MV-4-11 (cell line): ENCODE measurements around the gene IFIT1.
"Not testable (repeated sequence)": the region's sequence is repeated elsewhere in the genome, so short reads cannot be mapped to it uniquely, and the experiment has no call there.

Experiments
- DNase-seq: peaks from one replicate; lab custom pipeline; 2025; lab: John Stamatoyannopoulos, UW

The IFIT1 gene

DNA sequence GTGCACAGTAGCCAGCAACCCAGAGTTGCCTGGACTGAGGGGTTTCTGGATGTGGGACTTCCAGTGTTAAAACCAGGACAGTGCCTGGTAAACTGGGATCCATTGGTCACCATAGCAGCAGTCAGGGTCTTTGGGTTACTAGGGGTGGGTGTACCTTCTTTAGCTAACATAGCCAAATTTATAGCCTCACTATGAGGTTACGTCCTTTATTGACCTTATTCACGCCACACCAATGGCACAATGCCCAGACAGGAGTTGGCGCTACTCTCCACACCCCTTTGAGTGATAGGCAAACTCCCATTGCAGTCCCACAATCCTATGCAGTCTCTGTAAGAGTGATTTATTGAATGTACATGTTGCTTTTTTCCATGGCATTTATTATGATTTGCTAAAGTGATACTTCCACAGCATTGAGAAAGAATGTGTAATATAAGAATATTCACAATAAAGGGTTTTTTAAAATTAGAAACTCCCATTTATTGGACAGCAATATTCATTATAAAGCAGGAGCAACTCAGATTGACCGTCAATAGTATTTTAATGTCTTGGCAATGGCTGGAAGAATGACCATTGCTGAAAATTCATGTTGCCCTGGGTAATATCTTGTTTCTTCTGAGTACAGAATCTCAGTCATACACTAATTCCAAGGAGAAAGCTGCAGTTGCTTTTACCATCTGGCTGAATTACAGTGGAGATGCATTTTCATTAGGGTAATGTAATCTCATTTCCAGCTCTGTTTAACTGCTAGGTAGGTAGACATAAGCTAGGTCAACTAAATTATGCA, 48.0 kb downstream of the IFIT1 start:
- DNase-seq: no peak

DNA sequence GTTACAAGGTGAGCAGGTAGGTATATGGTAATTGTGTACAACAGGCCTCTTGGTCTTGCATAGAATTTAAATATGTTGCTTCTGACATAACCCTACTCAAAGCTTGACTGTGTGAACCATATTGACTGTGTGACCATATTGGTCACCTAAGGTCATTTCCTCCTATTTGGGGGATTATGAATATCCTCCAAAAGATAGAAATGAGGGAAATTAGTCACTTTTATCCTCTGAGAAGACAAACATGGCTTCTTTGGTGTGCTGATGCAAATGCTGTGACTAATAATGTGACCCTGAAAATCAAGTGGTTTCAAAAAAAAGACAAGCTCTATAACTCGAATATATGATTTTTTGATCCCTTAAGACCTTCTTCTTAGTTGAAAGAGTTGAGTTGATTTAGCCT, 49.9 kb downstream of the IFIT1 start:
- no peak for DNase-seq

DNA sequence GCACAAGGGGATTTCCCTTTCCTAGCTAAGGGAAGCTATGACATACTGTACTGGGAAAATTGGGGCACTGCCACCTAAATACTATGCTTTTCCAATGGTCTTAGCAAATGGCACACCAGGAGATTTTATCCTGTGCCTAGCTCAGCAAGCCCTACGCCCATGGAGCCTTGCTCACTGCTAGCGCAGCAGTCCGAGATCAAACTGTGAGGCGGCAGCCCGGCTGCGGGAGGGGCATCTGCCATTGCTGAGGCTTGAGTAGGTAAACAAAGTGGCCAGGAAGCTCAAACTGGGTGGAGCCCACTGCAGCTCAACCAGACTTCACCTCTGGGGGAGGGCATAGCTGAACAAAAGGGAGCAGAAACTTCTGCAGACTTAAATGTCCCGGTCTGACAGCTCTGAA, 52.4 kb downstream of the IFIT1 start:
- not testable (repeated sequence) for DNase-seq

DNA sequence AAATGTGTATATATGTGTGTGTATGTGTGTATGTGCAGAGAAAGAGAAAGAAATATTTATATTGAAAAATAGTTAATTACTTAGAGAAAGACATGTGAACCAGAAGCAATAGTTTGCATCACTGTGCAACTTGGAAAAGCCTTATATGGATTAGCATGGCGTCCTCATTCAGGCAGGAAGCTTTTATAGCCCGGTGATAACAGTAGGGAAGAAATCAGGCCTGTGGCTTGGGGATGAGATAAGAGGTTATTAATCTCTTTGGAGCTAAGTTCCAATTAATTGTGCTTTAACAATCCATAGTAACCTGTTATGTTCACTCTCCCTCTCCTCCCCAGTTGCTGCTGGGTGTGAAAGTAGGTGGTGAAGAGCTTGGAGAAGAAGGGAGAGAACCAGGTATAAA, 58.5 kb downstream of the IFIT1 start:
- no peak for DNase-seq

DNA sequence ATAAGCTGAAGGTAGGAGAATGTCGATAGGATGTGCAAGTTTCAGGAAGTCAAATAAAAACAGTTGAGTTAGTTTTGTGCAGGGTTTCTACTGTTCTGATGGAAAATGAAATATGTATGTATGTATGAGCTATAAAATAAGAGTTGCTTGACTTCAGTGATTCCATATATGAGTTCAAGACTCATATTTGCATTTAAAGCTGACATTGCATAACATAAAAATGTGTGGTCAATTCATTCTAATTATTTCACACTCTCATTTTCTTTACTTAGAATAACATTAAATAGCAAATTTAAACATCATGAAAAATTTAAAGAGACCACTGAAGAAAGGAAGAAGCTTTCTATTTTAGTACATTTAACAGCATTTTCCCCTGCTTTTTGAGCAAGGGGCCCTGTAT, 59.8 kb downstream of the IFIT1 start:
- DNase-seq: no peak

DNA sequence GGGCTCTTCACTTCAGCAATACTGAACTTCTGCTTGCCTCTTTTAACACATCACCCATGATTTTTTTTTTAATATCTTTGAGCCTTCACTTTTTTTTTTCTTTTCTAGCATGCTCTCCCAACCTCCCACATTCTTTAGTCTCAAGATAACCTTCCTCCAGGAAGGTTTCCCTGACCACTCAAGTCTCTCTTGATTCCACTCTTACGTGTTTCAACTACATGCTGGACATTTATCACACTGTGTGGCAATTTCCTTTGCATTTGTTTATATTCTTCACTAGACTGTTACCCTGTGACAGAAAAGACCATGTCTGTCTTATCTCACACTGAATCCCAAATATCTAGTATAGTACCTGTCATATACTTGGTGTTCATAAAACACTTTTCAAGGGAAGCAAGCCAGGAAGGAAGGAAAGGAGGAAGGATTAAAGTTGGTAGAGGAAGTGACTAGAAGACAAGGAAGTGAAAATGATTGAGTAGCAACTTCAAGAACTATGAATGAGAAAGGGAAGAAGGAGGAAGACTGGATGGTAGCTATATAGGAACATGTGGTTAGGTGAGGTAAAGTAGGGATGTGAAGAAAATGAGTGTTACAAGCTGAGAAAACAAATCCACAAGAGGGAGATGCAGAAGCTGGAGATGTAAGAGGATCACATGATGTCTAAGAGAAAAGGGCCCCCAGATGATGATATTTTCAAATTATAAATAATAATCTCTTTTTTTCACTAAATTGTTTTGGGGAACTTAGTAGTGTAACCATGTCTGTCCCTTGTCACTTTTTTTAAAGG, 62.3 kb downstream of the IFIT1 start:
- DNase-seq: peak; percentile 51
